Osteoblast (primary cell): Measurements from ENCODE around the gene TMEM202. TPM values are rescaled to one million over a fixed set of nuclear protein-coding genes. Genes with fewer than 3 reads are reported as not detected.

Source experiments
- DNase-seq: peaks from one replicate; pipeline ENCODE4 v3.0.0; 2011; ENCODE audit warnings: low spot score, mixed read lengths; ENCODE audit not compliant: insufficient read length; ENCODE audit errors: missing footprints
- H2AFZ ChIP-seq: 2 replicates; pipeline ENCODE4 v1.6.0; 2011; ENCODE audit warnings: mild to moderate bottlenecking, low read length
- H3K27ac ChIP-seq: 2 replicates; pipeline ENCODE4 v1.5.1; 2011; ENCODE audit warnings: mild to moderate bottlenecking, low read depth, low read length, moderate library complexity
- H3K27me3 ChIP-seq: 2 replicates; pipeline ENCODE4 v1.6.0; 2012; ENCODE audit warnings: mild to moderate bottlenecking, control low read depth, inconsistent platforms, low read length, moderate library complexity; ENCODE audit not compliant: insufficient read depth
- H3K36me3 ChIP-seq: 2 replicates; pipeline ENCODE4 v1.5.1; 2011; ENCODE audit warnings: mild to moderate bottlenecking, low read length, control low read depth, moderate library complexity; ENCODE audit not compliant: insufficient read depth
- H3K4me1 ChIP-seq: 2 replicates; pipeline ENCODE4 v1.5.1; 2011; ENCODE audit warnings: mild to moderate bottlenecking, low read length, control low read depth, moderate library complexity; ENCODE audit not compliant: insufficient read depth
- H3K4me2 ChIP-seq: 2 replicates; pipeline ENCODE4 v1.6.0; 2011; ENCODE audit warnings: mild to moderate bottlenecking, low read length; ENCODE audit not compliant: insufficient read depth
- H3K4me3 ChIP-seq: fragments of 200-600 bp; sonication (generic); 3 replicates; pipeline ENCODE4 v1.5.1; 2012; ENCODE audit warnings: mild to moderate bottlenecking, low read length, inconsistent platforms; ENCODE audit not compliant: insufficient read depth
- H3K79me2 ChIP-seq: 2 replicates; pipeline ENCODE4 v1.6.0; 2012; ENCODE audit warnings: mild to moderate bottlenecking, low read length, control low read depth, inconsistent platforms; ENCODE audit not compliant: insufficient read depth
- H3K9me3 ChIP-seq: 2 replicates; pipeline ENCODE4 v1.5.1; 2011; ENCODE audit warnings: low read depth, low read length, control low read depth
- H4K20me1 ChIP-seq: 2 replicates; pipeline ENCODE4 v1.6.0; 2012; ENCODE audit warnings: mild to moderate bottlenecking, low read length, control low read depth; ENCODE audit not compliant: insufficient read depth
- CTCF ChIP-seq: IDR thresholded peaks from 2 replicates; pipeline ENCODE4 v1.5.1; 2011; ENCODE audit warnings: mild to moderate bottlenecking, low read depth, low read length, moderate library complexity; ENCODE audit errors: extremely low read depth
- total RNA-seq: library from RNA; depleted of rRNA; stranded (reverse); fragments of >200 nt; gene quantifications from 2 replicates; pipeline ENCODE4 v1.2.3, GENCODE V29; 2012

Gene TMEM202
- total RNA-seq, 1 donor, result not detected

GRCh38 chr15:72398648-72399047 lies 543 bp downstream of the TMEM202 start:
- H3K27me3 ChIP-seq, result peaks cover 23% of the 10 kb centered on the region
- H3K79me2 ChIP-seq, result no peaks in the 10 kb centered on the region
- no peaks in the 10 kb centered on the region for H3K9me3 ChIP-seq
- no peak overlapping the region for H3K4me2 ChIP-seq
- H3K36me3 ChIP-seq, result no peaks in the 10 kb centered on the region
- H3K4me1 ChIP-seq, result no peaks in the 10 kb centered on the region
- no peak overlapping the region for H3K4me3 ChIP-seq
- H2AFZ ChIP-seq, result no peak overlapping the region
- DNase-seq, result no peak
- no peaks in the 10 kb centered on the region for H4K20me1 ChIP-seq
- TF ChIP-seq CTCF, result no peak
- H3K27ac ChIP-seq, result no peak overlapping the region

- no peak overlapping the region for H3K27ac ChIP-seq
- H3K9me3 ChIP-seq, result no peaks in the 10 kb centered on the region
- H3K36me3 ChIP-seq, result no peaks in the 10 kb centered on the region
- no peak overlapping the region for H3K4me3 ChIP-seq
- no peak overlapping the region for H2AFZ ChIP-seq
- no peak overlapping the region for H3K4me2 ChIP-seq
- H3K4me1 ChIP-seq, result no peaks in the 10 kb centered on the region
- no peak for TF ChIP-seq CTCF
- no peaks in the 10 kb centered on the region for H4K20me1 ChIP-seq
- no peaks in the 10 kb centered on the region for H3K79me2 ChIP-seq
- DNase-seq, result no peak
- H3K27me3 ChIP-seq, result peaks cover 50% of the 10 kb centered on the region
Measured at GRCh38 chr15:72402726-72403125, 4.6 kb downstream of the TMEM202 start.

- no peak for DNase-seq
- no peak overlapping the region for H3K4me3 ChIP-seq
- H3K27ac ChIP-seq, result no peak overlapping the region
- TF ChIP-seq CTCF, result no peak
- no peaks in the 10 kb centered on the region for H3K79me2 ChIP-seq
- H3K4me1 ChIP-seq, result no peaks in the 10 kb centered on the region
- peaks cover 51% of the 10 kb centered on the region for H3K27me3 ChIP-seq
- no peaks in the 10 kb centered on the region for H3K36me3 ChIP-seq
- H3K9me3 ChIP-seq, result no peaks in the 10 kb centered on the region
- no peak overlapping the region for H2AFZ ChIP-seq
- no peaks in the 10 kb centered on the region for H4K20me1 ChIP-seq
- no peak overlapping the region for H3K4me2 ChIP-seq
Measured at GRCh38 chr15:72404356-72404755, 6.3 kb downstream of the TMEM202 start.

- no peak for TF ChIP-seq CTCF
- Histone ChIP-seq H3K9me3 (no peaks in the 10 kb centered on the region), H4K20me1 (no peaks in the 10 kb centered on the region), H3K4me2 (no peak overlapping the region), H3K27me3 (peaks cover 51% of the 10 kb centered on the region), H3K79me2 (no peaks in the 10 kb centered on the region), H3K4me3 (no peak overlapping the region), H3K27ac (no peak overlapping the region), H3K4me1 (no peaks in the 10 kb centered on the region), H2AFZ (no peak overlapping the region), H3K36me3 (no peaks in the 10 kb centered on the region)
- DNase-seq, result no peak
Measured at GRCh38 chr15:72404841-72405240, 6.7 kb downstream of the TMEM202 start.
